Loucy (cell line): Measurements from ENCODE around the gene RPS6KA2.

Source experiments
- H2AFZ ChIP-seq: fragments of 200-600 bp; sonication (generic); 2 replicates; pipeline ENCODE4 v1.6.0; 2016; ENCODE audit warnings: antibody characterized with exemption, mild to moderate bottlenecking, low read length, moderate library complexity
- H3F3A ChIP-seq: fragments of 200-600 bp; 2 replicates; pipeline ENCODE4 v1.6.0; 2016; ENCODE audit warnings: antibody characterized with exemption, low read depth, mild to moderate bottlenecking
- H3K27me3 ChIP-seq: fragments of 200-600 bp; sonication (generic); 2 replicates; pipeline ENCODE4 v1.6.1; 2014; ENCODE audit warnings: low read length, mild to moderate bottlenecking; ENCODE audit not compliant: insufficient read depth, poor library complexity, severe bottlenecking
- H3K36me3 ChIP-seq: fragments of 200-600 bp; sonication (generic); 2 replicates; pipeline ENCODE4 v1.6.1; 2016; ENCODE audit warnings: low read length; ENCODE audit not compliant: insufficient read depth
- H3K4me1 ChIP-seq: fragments of 200-600 bp; sonication (generic); 2 replicates; pipeline ENCODE4 v1.5.1; 2014; ENCODE audit warnings: low read length, mild to moderate bottlenecking; ENCODE audit not compliant: insufficient read depth, poor library complexity, severe bottlenecking
- H3K4me2 ChIP-seq: fragments of 200-600 bp; sonication (generic); 2 replicates; pipeline ENCODE4 v1.6.0; 2014; ENCODE audit warnings: antibody characterized with exemption, low read length, low read depth, mild to moderate bottlenecking; ENCODE audit not compliant: poor library complexity, severe bottlenecking
- H3K4me3 ChIP-seq: fragments of 200-600 bp; sonication (generic); 2 replicates; pipeline ENCODE4 v1.5.1; 2014; ENCODE audit warnings: low read length, mild to moderate bottlenecking, mixed read lengths; ENCODE audit not compliant: poor library complexity, severe bottlenecking
- H3K79me2 ChIP-seq: fragments of 200-600 bp; sonication (generic); 2 replicates; pipeline ENCODE4 v1.6.1; 2014; ENCODE audit warnings: low read length; ENCODE audit not compliant: insufficient read depth
- H3K9ac ChIP-seq: fragments of 200-600 bp; sonication (generic); 2 replicates; pipeline ENCODE4 v1.6.0; 2014; ENCODE audit warnings: mild to moderate bottlenecking, low read depth, low read length, moderate library complexity; ENCODE audit not compliant: poor library complexity, severe bottlenecking
- H3K9me2 ChIP-seq: fragments of 200-600 bp; sonication (generic); replicated peaks from 2 replicates; pipeline ENCODE4 v1.6.1; 2016; ENCODE audit warnings: low read depth, low read length, mixed read lengths
- H3K9me3 ChIP-seq: fragments of 200-600 bp; sonication (generic); 2 replicates; pipeline ENCODE4 v1.6.1; 2014; ENCODE audit warnings: mild to moderate bottlenecking, antibody characterized with exemption, low read length, low read depth; ENCODE audit not compliant: insufficient read depth
- H4K20me1 ChIP-seq: fragments of 200-600 bp; sonication (generic); 2 replicates; pipeline ENCODE4 v1.6.0; 2014; ENCODE audit warnings: antibody characterized with exemption, low read length, mild to moderate bottlenecking; ENCODE audit not compliant: insufficient read depth, poor library complexity, severe bottlenecking
- EZH2phosphoT487 ChIP-seq: fragments of 200-600 bp; IDR thresholded peaks from 2 replicates; pipeline ENCODE4 v1.6.1; 2018; ENCODE audit warnings: antibody characterized with exemption, mild to moderate bottlenecking, moderate library complexity, borderline replicate concordance
- TF ChIP-seq, protein P1 (sequence below): fragments of 200-600 bp; sonication (generic); conservative IDR thresholded peaks from 2 replicates; pipeline ENCODE4 v1.5.1; 2014; ENCODE audit warnings: mild to moderate bottlenecking, antibody characterized with exemption, low read length

Gene RPS6KA2

DNA sequence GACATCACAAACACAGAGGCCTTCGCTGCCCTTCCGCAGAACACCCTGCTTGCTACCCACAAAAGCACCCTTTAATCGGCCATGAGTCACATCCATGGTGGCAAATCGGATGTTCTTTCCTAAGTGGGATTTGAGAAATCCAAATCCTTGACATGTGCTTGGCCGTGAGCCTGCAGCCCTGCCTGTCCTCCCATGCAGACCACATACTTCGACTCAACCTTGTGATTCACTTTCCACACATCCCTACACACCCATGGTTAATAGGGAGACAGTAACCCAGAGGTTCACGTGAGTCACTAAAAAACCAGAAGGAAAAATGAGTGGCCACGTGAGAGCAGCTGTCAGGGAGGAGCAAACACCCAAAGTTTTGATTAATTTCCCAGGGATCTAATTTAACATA is 59.9 kb downstream of the RPS6KA2 start:
- Histone ChIP-seq H3K9ac (no peak overlapping the region), H3K9me2 (no peaks in the 10 kb centered on the region), H3K27me3 (no peaks in the 10 kb centered on the region), H4K20me1 (no peaks in the 10 kb centered on the region), H3K4me2 (no peak overlapping the region), H2AFZ (no peak overlapping the region), H3K79me2 (no peaks in the 10 kb centered on the region), H3K4me1 (no peaks in the 10 kb centered on the region), H3F3A (no peaks in the 10 kb centered on the region), H3K36me3 (no peaks in the 10 kb centered on the region), H3K9me3 (no peaks in the 10 kb centered on the region), H3K4me3 (no peak overlapping the region)
- TF ChIP-seq, protein P1, sequence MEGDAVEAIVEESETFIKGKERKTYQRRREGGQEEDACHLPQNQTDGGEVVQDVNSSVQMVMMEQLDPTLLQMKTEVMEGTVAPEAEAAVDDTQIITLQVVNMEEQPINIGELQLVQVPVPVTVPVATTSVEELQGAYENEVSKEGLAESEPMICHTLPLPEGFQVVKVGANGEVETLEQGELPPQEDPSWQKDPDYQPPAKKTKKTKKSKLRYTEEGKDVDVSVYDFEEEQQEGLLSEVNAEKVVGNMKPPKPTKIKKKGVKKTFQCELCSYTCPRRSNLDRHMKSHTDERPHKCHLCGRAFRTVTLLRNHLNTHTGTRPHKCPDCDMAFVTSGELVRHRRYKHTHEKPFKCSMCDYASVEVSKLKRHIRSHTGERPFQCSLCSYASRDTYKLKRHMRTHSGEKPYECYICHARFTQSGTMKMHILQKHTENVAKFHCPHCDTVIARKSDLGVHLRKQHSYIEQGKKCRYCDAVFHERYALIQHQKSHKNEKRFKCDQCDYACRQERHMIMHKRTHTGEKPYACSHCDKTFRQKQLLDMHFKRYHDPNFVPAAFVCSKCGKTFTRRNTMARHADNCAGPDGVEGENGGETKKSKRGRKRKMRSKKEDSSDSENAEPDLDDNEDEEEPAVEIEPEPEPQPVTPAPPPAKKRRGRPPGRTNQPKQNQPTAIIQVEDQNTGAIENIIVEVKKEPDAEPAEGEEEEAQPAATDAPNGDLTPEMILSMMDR: no peak
- no peak for TF ChIP-seq EZH2phosphoT487

DNA sequence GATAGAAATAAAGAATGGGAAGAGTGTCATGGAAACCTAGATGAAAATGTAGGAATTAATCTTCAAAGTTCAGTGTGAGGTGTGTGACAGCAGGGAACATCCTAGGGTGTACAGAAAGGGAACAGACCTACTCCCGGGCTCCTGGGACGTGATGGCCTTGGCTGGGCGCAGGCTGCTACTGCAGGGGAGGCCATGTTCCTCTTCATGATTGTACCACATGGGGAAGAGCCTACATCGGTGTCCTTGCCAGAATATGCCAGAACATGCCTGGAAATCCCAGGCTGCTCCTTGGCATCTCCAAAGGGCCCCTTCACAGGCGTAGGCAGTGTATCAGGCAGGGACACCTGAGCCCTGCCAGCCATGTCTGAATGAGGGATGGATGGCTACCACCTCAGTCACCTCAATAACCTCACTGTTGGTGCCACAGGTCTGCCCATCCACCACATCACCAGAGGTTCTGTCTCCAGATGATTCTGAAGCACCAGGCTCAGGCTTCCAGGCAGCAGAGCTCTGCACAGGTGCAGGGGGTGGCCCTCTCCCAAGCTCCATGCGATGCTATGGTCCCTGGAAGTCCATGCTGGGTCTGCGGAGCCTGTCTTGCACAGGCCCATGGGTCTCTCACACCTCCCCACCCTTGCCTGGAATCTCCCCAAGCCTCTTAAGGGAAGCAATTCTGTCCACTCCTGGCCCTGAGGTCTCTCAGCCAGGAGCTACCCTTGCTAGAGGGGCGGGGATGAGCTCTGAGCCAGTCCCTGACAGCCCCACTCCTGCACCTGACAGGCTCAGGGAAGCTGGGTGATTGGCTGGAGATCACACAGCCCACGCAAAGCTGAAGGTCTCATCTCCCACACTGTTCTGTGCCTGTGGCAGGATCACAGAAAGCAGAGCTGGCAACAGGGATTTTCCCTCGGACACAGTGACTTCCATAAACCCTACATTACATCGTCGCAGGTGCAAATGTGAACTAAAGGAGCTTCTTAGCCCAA is 60.7 kb downstream of the RPS6KA2 start:
- Histone ChIP-seq H3K9ac (no peak overlapping the region), H3K4me2 (no peak overlapping the region), H3K27me3 (no peaks in the 10 kb centered on the region), H3F3A (no peaks in the 10 kb centered on the region), H3K9me2 (no peaks in the 10 kb centered on the region), H3K79me2 (no peaks in the 10 kb centered on the region), H3K36me3 (no peaks in the 10 kb centered on the region), H3K4me1 (no peaks in the 10 kb centered on the region), H2AFZ (no peak overlapping the region), H4K20me1 (no peaks in the 10 kb centered on the region), H3K4me3 (no peak overlapping the region), H3K9me3 (no peaks in the 10 kb centered on the region)
- TF ChIP-seq EZH2phosphoT487: no peak
- TF ChIP-seq, protein P1: no peak

DNA sequence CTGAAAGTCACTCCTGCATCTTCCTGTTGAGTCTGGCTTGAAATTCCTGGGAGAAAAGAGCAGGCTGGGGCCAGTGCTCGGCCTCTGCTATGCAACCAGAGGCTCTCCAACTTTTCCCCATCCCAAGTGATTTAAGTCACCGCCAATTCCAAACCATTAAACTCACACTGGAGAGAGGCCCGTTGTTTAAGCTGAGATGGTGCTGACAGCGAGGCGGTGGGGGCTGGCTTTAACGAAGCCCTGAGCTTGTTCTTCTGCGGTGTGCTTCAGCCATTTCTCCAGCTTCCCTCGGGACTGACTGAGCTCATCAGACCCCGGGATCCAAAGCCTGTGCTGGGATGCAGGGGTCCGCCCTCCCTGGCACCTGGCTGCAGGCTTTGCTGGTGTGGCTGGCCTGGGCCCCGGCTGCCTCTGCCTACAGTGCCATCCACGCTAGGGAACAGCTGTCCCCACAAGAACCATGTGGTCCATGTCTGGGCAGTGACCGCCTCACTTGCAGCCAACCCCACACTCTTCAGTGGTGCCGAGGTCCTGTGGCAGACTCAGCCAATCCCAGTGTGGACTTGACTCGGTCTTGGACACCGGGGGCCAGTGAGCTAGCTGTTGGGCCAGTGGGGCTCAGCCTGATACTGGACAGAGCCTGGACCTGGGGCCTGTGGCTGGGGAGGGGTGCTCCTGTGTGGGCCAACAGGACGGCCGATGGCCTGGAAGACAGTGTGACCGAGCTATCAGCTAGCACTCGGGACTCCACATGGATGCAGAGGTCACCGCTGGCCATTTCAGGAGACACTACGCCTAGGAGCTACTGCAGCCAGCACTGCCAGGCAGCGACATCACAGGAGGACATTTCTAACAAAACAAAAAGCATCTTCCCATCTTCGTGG is 61.7 kb downstream of the RPS6KA2 start:
- Histone ChIP-seq H3K9me2 (no peaks in the 10 kb centered on the region), H3K4me1 (no peaks in the 10 kb centered on the region), H3K4me2 (no peak overlapping the region), H3K9ac (no peak overlapping the region), H4K20me1 (no peaks in the 10 kb centered on the region), H3K36me3 (no peaks in the 10 kb centered on the region), H3K4me3 (no peak overlapping the region), H2AFZ (no peak overlapping the region), H3K79me2 (no peaks in the 10 kb centered on the region), H3F3A (no peaks in the 10 kb centered on the region), H3K9me3 (no peaks in the 10 kb centered on the region), H3K27me3 (no peaks in the 10 kb centered on the region)
- no peak for TF ChIP-seq EZH2phosphoT487
- TF ChIP-seq, protein P1: no peak
